ENCODE measurements around the gene UPP2.

The UPP2 gene

DNA sequence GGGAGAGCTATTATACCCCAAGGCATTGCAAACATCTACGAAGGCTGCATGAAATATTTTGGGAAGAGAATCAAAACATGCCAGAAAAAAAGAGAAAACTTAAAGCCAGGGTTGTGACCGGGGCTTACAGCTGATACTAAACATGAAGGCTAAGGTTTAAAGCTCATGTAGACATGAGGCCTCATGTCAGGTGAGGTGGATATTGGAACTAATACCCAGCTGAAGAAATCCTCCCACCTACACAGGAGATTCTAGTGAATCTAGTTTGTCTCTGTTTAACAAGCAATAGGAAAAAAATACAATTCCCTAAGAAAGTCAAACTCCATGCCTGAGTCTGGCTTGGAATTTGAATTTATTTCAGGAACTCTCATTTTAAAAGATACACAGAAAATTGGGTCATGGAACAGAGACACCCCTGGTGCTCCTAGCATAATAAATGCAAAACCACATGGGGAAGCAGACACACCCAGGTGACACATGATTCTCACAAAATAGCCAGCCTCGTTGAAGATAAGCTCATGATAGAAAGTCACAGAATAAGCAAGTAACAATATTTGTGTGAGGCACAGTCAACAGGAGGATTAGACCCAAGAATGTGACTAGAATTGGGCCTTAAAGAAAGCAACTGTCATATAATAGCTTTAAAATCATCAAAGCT lies 42.2 kb downstream of the UPP2 start:
- Histone ChIP-seq H3K27ac (ENCODE audit: low read length) (no peak overlapping the region), H3K9me3 (ENCODE audit: insufficient read depth, low read depth, low read length) (no peaks in the 10 kb centered on the region), H3K36me3 (ENCODE audit: insufficient read depth, low read depth, low read length) (no peaks in the 10 kb centered on the region), H3K4me3 (ENCODE audit: low read length) (no peak overlapping the region), H3K27me3 (ENCODE audit: insufficient read depth, low read length) (no peaks in the 10 kb centered on the region), H3K4me1 (ENCODE audit: insufficient read depth, low read length) (peaks cover 2% of the 10 kb centered on the region; the same call in 1 of the 2 replicates), H3K9ac (ENCODE audit: low read depth, low read length) (no peak overlapping the region)

DNA sequence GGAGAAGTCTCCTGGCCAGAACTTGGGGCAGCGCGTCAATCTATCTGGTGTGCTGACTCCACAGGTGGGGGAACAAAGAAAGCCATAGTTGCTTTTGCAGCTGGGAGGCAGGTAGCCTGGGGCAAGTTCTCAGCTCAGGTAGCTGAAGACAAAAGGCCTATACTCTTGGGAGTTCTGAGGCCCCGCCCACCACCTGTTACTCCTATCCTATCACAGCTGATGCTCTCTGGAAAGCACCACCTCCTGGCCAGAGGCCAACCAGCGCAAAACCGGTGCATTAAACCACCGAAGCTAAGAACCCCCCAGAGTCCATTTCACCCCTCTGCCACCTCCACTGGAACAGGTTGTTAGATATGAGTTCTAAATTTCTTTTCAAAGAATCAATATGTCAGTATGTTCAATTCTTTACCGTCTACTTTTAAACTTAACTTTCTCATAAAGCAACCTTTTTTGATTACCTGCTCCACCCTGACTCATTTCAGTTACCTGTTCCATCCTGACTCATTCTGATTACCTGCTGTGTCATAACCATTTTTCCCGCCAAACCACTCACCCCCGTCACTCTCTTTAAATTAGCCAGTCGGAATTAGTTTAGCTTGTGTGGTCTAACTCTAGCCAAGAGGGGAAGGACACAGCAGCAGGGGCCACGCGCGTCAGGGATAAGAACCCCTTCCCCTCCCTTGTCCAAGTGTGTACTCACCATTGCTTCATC lies 43.4 kb downstream of the UPP2 start:
- no peak overlapping the region for H3K27ac ChIP-seq (ENCODE audit: low read length)

DNA sequence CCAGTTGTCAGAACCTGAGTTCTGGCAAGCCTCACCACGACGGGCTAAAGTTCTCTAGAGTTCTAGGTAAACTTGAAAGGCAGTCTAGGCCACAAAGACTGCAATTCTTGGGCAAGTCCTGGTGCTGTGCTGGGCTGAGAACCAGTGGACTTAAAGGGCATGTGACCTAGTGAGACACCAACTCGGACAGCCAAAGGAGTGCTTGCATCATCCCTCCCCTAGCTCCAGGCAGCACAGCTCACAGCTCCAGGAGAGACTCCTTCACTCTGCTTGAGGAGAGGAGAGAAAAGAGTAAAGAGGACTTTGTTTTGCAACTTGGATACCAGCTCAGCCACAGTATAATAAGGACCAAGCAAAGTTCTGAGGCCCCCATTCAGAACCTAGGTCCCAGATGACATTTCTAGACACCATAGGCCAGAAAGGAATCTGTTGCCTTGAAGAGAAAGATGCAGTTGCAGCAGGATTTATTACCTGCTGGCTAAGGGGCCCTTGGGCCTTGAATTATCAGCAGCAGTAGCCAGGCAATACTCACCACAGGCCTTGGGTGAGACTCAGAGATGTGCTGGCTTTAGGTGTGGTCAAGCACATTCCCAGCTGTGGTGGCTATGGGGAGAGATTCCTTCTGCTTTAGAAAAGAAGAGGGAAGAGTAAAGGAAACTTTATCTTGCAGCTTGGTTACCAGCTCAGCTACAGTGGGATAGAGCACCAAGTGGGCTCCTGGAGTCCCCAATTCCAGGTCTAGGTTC lies 51.8 kb downstream of the UPP2 start:
- H3K9ac ChIP-seq (ENCODE audit: low read depth, low read length) = no peak overlapping the region
- no peaks in the 10 kb centered on the region for H3K9me3 ChIP-seq (ENCODE audit: insufficient read depth, low read depth, low read length)
- H3K36me3 ChIP-seq (ENCODE audit: insufficient read depth, low read depth, low read length) = no peaks in the 10 kb centered on the region
- H3K27me3 ChIP-seq (ENCODE audit: insufficient read depth, low read length) = no peaks in the 10 kb centered on the region
- no peak overlapping the region for H3K4me3 ChIP-seq (ENCODE audit: low read length)
- no peaks in the 10 kb centered on the region for H3K4me1 ChIP-seq (ENCODE audit: insufficient read depth, low read length)
- no peak overlapping the region for H3K27ac ChIP-seq (ENCODE audit: low read length)

More for the DNA sequence above, 43.4 kb downstream of the UPP2 start:
- H3K36me3 ChIP-seq (ENCODE audit: insufficient read depth, low read depth, low read length) = no peaks in the 10 kb centered on the region
- no peak overlapping the region for H3K4me3 ChIP-seq (ENCODE audit: low read length)
- no peaks in the 10 kb centered on the region for H3K9me3 ChIP-seq (ENCODE audit: insufficient read depth, low read depth, low read length)
- H3K4me1 ChIP-seq (ENCODE audit: insufficient read depth, low read length) = no peaks in the 10 kb centered on the region
- no peaks in the 10 kb centered on the region for H3K27me3 ChIP-seq (ENCODE audit: insufficient read depth, low read length)
- H3K9ac ChIP-seq (ENCODE audit: low read depth, low read length) = no peak overlapping the region

DNA sequence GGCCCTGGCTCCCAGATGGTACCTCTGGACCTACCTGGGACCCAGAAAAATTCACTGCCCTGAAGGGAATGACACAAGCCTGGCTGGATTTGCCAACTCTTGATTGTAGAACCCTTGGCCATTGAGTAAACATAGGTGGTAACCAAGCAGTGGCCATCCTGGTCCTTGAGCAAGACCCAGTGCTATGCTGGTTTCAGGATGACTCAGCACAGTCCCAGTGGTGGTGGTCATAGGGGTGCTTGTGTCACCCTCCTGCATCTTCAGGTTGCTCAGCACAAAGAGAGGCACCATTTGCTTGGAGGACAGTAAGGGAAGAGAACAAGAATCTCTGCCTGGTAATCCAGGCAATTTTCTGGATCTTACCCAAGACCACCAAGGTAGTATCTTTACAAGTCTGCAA lies 52.9 kb downstream of the UPP2 start:
- Histone ChIP-seq H3K9me3 (ENCODE audit: insufficient read depth, low read depth, low read length) (no peaks in the 10 kb centered on the region), H3K9ac (ENCODE audit: low read depth, low read length) (no peak overlapping the region), H3K4me3 (ENCODE audit: low read length) (no peak overlapping the region), H3K4me1 (ENCODE audit: insufficient read depth, low read length) (no peaks in the 10 kb centered on the region), H3K27me3 (ENCODE audit: insufficient read depth, low read length) (no peaks in the 10 kb centered on the region), H3K36me3 (ENCODE audit: insufficient read depth, low read depth, low read length) (no peaks in the 10 kb centered on the region), H3K27ac (ENCODE audit: low read length) (no peak overlapping the region)

DNA sequence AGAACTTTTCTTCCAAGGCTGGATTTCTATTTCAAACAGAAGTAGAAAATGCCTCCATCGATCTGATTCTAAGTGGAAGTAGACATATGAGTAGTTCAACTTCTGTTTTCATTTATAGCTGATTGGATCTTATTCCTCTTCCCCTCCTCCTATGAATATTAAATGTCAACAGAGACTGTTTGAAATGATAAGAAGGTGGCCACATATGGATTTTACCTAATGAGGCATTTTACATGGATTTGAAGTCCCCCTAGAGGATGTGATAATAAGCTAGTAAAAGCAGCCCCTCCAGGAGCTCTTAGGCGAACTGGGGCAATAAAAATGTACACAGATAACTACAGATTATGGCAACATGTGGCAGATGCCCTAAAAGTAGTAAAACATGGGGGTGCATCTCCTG lies 71.0 kb downstream of the UPP2 start:
- Histone ChIP-seq H3K4me3 (ENCODE audit: low read length) (no peak overlapping the region), H3K9ac (ENCODE audit: low read depth, low read length) (no peak overlapping the region), H3K4me1 (ENCODE audit: insufficient read depth, low read length) (no peaks in the 10 kb centered on the region), H3K27me3 (ENCODE audit: insufficient read depth, low read length) (no peaks in the 10 kb centered on the region), H3K9me3 (ENCODE audit: insufficient read depth, low read depth, low read length) (no peaks in the 10 kb centered on the region), H3K36me3 (ENCODE audit: insufficient read depth, low read depth, low read length) (no peaks in the 10 kb centered on the region), H3K27ac (ENCODE audit: low read length) (no peak overlapping the region)

DNA sequence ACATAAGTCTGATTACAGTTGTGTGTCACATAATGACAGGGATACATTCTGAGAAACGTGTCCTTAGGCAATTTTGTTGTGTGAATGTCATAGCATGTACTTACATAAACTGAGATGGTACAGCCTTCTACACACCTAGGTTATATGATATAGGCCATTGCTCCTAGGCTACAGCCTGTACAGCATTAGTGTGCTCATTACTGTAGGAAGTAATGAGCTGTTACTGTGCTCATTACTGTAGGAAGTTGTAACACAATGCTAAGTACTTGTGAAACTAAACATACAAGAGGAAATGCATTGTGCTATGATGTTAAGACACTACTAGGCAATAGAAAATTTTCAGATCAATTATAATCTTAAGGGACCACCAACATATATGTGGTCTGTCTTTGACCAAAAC lies 72.8 kb downstream of the UPP2 start:
- Histone ChIP-seq H3K4me3 (ENCODE audit: low read length) (no peak overlapping the region), H3K9me3 (ENCODE audit: insufficient read depth, low read depth, low read length) (no peaks in the 10 kb centered on the region), H3K27me3 (ENCODE audit: insufficient read depth, low read length) (no peaks in the 10 kb centered on the region), H3K4me1 (ENCODE audit: insufficient read depth, low read length) (no peaks in the 10 kb centered on the region), H3K27ac (ENCODE audit: low read length) (no peak overlapping the region), H3K9ac (ENCODE audit: low read depth, low read length) (no peak overlapping the region), H3K36me3 (ENCODE audit: insufficient read depth, low read depth, low read length) (no peaks in the 10 kb centered on the region)

DNA sequence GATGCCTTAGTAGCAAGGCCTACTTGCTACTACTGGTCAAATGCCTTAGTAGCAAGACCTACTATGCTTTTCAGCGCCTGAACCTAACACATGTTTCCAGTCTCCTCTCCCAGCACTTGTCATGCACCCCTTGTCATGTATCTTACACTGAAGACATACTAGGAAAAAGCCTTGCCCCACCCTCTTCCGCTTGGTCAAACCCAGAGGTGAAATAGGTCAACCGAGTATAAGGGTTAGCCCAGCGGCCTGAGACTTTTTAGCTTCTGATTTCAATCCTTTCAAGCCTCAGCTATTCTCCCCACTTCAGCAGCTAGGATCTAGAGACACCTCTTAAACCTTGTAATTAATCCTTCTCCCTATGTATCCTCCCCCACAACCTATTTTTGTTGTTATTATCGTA lies 73.3 kb downstream of the UPP2 start:
- no peaks in the 10 kb centered on the region for H3K36me3 ChIP-seq (ENCODE audit: insufficient read depth, low read depth, low read length)
- H3K4me3 ChIP-seq (ENCODE audit: low read length) = no peak overlapping the region
- H3K4me1 ChIP-seq (ENCODE audit: insufficient read depth, low read length) = no peaks in the 10 kb centered on the region
- H3K9me3 ChIP-seq (ENCODE audit: insufficient read depth, low read depth, low read length) = no peaks in the 10 kb centered on the region
- H3K27me3 ChIP-seq (ENCODE audit: insufficient read depth, low read length) = no peaks in the 10 kb centered on the region
- no peak overlapping the region for H3K9ac ChIP-seq (ENCODE audit: low read depth, low read length)
- no peak overlapping the region for H3K27ac ChIP-seq (ENCODE audit: low read length)

DNA sequence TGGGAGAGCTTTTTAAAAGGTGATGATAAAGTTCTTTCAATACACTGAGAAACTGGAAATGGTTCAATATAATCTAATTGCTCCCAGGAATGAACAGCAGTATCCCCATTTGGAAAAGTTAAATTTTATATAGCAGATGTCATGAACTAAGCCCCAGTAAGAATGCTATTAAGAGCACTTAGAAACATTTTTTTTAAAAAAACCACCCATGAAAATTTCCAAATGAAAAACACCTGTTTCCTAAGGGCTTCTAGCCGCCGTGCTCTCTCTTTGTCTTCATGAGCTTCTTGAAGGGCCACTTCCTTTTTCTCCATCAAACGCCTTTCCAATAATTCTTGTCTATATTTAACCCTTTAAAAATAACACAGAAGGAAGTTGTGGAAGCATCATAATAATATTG lies 77.0 kb downstream of the UPP2 start:
- no peak overlapping the region for H3K27ac ChIP-seq (ENCODE audit: low read length)
- no peaks in the 10 kb centered on the region for H3K9me3 ChIP-seq (ENCODE audit: insufficient read depth, low read depth, low read length)
- no peak overlapping the region for H3K4me3 ChIP-seq (ENCODE audit: low read length)
- no peaks in the 10 kb centered on the region for H3K4me1 ChIP-seq (ENCODE audit: insufficient read depth, low read length)
- no peaks in the 10 kb centered on the region for H3K27me3 ChIP-seq (ENCODE audit: insufficient read depth, low read length)
- H3K9ac ChIP-seq (ENCODE audit: low read depth, low read length) = no peak overlapping the region
- no peaks in the 10 kb centered on the region for H3K36me3 ChIP-seq (ENCODE audit: insufficient read depth, low read depth, low read length)

DNA sequence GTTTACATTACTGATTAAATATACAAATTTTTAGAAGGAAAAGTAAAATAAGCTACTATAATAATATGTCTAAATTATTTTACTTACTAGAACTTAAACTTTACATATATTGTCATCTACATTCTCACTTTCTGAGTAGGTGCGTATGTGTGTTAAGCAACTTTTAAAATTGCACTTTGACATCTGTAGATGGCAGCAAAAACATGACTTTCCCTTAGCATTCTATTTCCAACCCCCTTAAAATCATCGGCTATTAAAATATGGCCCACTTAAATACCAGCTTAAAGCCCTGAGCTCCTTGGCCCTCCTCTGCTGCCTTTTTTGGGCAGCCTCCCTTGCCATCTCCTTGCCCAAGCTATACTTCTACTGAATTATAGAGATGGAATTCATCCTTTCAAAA lies 78.0 kb downstream of the UPP2 start:
- Histone ChIP-seq H3K4me1 (ENCODE audit: insufficient read depth, low read length) (peaks cover 4% of the 10 kb centered on the region; the same call in 1 of the 2 replicates), H3K9ac (ENCODE audit: low read depth, low read length) (no peak overlapping the region), H3K9me3 (ENCODE audit: insufficient read depth, low read depth, low read length) (no peaks in the 10 kb centered on the region), H3K27me3 (ENCODE audit: insufficient read depth, low read length) (no peaks in the 10 kb centered on the region), H3K27ac (ENCODE audit: low read length) (no peak overlapping the region), H3K36me3 (ENCODE audit: insufficient read depth, low read depth, low read length) (no peaks in the 10 kb centered on the region), H3K4me3 (ENCODE audit: low read length) (no peak overlapping the region)

DNA sequence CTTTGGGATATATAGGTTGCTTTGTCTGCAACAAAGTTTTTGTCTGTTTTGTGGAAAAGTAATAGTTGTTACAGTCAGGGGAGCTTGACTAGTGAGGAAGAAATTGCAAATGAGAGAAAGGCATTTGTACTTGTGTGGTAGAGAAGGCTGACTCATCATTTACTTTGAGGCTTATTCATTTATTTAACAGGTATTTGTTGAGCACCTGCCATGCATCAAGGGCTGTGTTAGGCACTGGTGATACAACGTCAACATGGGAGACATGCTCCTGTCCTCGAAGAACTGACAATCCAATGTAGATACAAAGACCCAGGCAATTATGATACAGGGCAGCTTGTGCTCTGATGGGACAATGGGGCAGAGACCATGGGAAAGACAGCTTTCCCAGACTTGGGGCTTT lies 79.5 kb downstream of the UPP2 start:
- H3K27ac ChIP-seq (ENCODE audit: low read length) = no peak overlapping the region
- H3K27me3 ChIP-seq (ENCODE audit: insufficient read depth, low read length) = no peaks in the 10 kb centered on the region
- H3K4me1 ChIP-seq (ENCODE audit: insufficient read depth, low read length) = peaks cover 4% of the 10 kb centered on the region; the same call in 1 of the 2 replicates
- no peak overlapping the region for H3K9ac ChIP-seq (ENCODE audit: low read depth, low read length)
- H3K36me3 ChIP-seq (ENCODE audit: insufficient read depth, low read depth, low read length) = no peaks in the 10 kb centered on the region
- H3K4me3 ChIP-seq (ENCODE audit: low read length) = no peak overlapping the region
- H3K9me3 ChIP-seq (ENCODE audit: insufficient read depth, low read depth, low read length) = no peaks in the 10 kb centered on the region

DNA sequence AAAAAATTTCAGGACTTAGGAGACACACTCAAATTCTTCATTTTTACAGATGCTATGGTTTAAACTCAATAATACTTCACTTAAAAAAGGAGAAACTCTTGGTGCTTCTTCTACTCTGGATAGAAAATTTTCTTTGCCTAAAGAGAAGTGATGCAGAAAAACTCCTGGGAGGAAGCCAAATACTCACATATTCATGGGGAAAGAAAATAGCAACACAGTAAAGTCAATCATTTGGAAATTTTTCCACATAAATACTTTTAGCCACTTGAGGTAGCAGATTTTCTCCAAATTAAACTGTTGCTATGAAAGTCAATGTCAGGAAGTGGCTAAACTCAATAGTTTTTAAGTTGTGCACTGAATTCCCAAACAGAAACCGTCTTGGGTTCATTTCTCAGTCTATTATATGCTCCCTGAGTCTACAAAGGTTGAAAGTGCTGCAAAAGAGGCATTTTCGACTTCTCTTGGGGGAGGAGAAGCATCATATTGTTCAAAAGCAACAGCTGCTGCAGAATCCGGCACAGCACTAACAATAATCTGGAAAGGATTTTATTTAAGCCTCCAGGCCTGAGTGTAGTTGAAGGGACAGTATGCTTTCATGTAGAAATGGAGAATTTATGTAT lies 81.1 kb downstream of the UPP2 start:
- no peak overlapping the region for H3K9ac ChIP-seq (ENCODE audit: low read depth, low read length)
- H3K36me3 ChIP-seq (ENCODE audit: insufficient read depth, low read depth, low read length) = no peaks in the 10 kb centered on the region
- H3K27me3 ChIP-seq (ENCODE audit: insufficient read depth, low read length) = no peaks in the 10 kb centered on the region
- peaks cover 4% of the 10 kb centered on the region; the same call in 1 of the 2 replicates for H3K4me1 ChIP-seq (ENCODE audit: insufficient read depth, low read length)
- H3K4me3 ChIP-seq (ENCODE audit: low read length) = no peak overlapping the region
- no peaks in the 10 kb centered on the region for H3K9me3 ChIP-seq (ENCODE audit: insufficient read depth, low read depth, low read length)
- H3K27ac ChIP-seq (ENCODE audit: low read length) = no peak overlapping the region

All from iPS-20b (cell line).